ENCODE results near the gene WDR5.

The WDR5 gene

DNA sequence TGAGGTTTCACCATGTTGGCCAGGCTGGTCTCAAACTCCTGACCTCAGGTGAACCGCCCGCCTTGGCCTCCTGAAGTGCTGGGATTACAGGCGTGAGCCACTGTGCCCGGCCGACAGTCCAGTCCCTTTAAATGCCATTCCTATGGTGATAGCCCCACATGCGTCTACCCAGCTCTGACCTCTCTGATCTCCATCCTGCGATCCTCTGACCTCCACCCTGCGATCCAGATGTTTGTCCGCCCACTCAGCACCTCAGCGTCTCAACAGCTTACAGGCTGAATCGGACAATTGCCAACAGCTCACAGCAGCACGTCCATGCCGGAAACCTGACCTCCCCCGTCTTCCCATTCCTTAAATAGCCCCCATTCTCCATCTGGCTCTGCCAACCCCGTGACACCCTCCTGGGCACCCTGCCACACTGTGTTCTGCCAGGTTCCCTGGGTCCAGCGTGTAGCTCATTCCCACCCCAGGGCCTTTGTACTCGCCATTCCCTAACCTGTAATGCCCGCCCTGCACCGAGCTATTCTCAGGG lies 72.5 kb downstream of the WDR5 start:
- H3K4me2 ChIP-seq (ENCODE audit: low read depth, low read length) = no peak overlapping the region
- no peak for DNase-seq
- H3K9me2 ChIP-seq (replicated peaks; ENCODE audit: insufficient read depth, low read length) = no peaks in the 10 kb centered on the region
- no peak overlapping the region for H3K9ac ChIP-seq (ENCODE audit: low read length)
- no peak overlapping the region for H3K4me3 ChIP-seq (ENCODE audit: low read length)
- H3K27ac ChIP-seq (ENCODE audit: low read length) = no peak overlapping the region
- no peak overlapping the region for H2AFZ ChIP-seq (ENCODE audit: low read length)
- H3K36me3 ChIP-seq (replicated peaks; ENCODE audit: insufficient read depth, low read length) = no peaks in the 10 kb centered on the region
- H3K79me2 ChIP-seq (ENCODE audit: low read length) = no peaks in the 10 kb centered on the region
- TF ChIP-seq EZH2phosphoT487 (IDR thresholded peaks at IDR 0.05; ENCODE audit: low read length) = no peak
- no peak for TF ChIP-seq EZH2 (optimal IDR thresholded peaks at IDR 0.05; ENCODE audit: low read depth, low read length)
- TF ChIP-seq, protein P1, sequence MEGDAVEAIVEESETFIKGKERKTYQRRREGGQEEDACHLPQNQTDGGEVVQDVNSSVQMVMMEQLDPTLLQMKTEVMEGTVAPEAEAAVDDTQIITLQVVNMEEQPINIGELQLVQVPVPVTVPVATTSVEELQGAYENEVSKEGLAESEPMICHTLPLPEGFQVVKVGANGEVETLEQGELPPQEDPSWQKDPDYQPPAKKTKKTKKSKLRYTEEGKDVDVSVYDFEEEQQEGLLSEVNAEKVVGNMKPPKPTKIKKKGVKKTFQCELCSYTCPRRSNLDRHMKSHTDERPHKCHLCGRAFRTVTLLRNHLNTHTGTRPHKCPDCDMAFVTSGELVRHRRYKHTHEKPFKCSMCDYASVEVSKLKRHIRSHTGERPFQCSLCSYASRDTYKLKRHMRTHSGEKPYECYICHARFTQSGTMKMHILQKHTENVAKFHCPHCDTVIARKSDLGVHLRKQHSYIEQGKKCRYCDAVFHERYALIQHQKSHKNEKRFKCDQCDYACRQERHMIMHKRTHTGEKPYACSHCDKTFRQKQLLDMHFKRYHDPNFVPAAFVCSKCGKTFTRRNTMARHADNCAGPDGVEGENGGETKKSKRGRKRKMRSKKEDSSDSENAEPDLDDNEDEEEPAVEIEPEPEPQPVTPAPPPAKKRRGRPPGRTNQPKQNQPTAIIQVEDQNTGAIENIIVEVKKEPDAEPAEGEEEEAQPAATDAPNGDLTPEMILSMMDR (IDR thresholded peaks at IDR 0.05; ENCODE audit: low read length) = no peak
- H3K4me1 ChIP-seq (ENCODE audit: low read length) = no peaks in the 10 kb centered on the region
- H3K9me3 ChIP-seq (replicated peaks; ENCODE audit: insufficient read depth, low read length) = no peaks in the 10 kb centered on the region
- peaks cover 83% of the 10 kb centered on the region for H3K27me3 ChIP-seq (replicated peaks; ENCODE audit: insufficient read depth, low read length)
- no peaks in the 10 kb centered on the region for H3F3A ChIP-seq (ENCODE audit: insufficient read depth, low read length)
- no peaks in the 10 kb centered on the region for H4K20me1 ChIP-seq (ENCODE audit: insufficient read depth, low read length)

DNA sequence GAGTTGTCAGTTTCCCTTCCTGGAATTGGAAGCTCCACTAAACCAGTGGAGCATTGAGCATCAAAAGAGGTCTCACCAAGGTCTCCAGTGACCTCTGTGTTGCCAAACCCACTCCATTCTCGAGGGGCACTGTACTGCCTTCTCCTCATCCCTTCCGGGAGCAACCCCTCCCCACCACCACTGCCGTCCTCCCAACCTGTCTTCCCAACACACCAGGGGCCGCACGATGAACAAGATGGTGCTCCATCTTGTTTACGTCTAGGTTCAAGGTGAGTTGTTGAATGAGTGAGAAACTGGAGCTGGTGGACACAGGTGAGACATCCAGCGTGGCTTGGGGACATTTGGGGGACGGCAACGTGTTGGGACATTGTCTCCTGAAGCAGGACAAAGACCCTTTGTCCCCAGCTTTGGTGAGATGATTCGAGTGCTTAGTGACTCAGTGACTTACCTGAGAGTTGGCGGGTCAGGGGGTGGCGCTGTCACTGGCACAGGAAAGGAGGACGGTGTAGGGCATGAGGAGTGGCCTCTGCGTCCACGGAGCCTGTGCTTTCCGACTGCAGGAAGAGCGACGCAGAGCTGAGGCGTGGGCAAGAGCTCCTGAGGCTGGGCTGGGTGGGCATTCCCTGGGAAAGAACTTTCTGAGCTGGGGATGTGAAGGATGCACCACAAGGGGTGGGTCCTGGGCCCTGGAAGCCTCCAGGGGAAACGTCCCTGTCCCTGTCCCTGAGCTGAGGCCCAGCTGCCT lies 73.3 kb downstream of the WDR5 start:
- H3K36me3 ChIP-seq (replicated peaks; ENCODE audit: insufficient read depth, low read length) = no peaks in the 10 kb centered on the region
- H3K4me3 ChIP-seq (ENCODE audit: low read length) = no peak overlapping the region
- no peak overlapping the region for H2AFZ ChIP-seq (ENCODE audit: low read length)
- no peaks in the 10 kb centered on the region for H4K20me1 ChIP-seq (ENCODE audit: insufficient read depth, low read length)
- H3F3A ChIP-seq (ENCODE audit: insufficient read depth, low read length) = no peaks in the 10 kb centered on the region
- no peaks in the 10 kb centered on the region for H3K4me1 ChIP-seq (ENCODE audit: low read length)
- no peaks in the 10 kb centered on the region for H3K9me2 ChIP-seq (replicated peaks; ENCODE audit: insufficient read depth, low read length)
- H3K27ac ChIP-seq (ENCODE audit: low read length) = no peak overlapping the region
- peaks cover 79% of the 10 kb centered on the region for H3K27me3 ChIP-seq (replicated peaks; ENCODE audit: insufficient read depth, low read length)
- H3K4me2 ChIP-seq (ENCODE audit: low read depth, low read length) = no peak overlapping the region
- H3K9me3 ChIP-seq (replicated peaks; ENCODE audit: insufficient read depth, low read length) = no peaks in the 10 kb centered on the region
- TF ChIP-seq, protein P1 (IDR thresholded peaks at IDR 0.05; ENCODE audit: low read length) = no peak
- TF ChIP-seq EZH2 (optimal IDR thresholded peaks at IDR 0.05; ENCODE audit: low read depth, low read length) (no peak), EZH2phosphoT487 (IDR thresholded peaks at IDR 0.05; ENCODE audit: low read length) (no peak)
- H3K79me2 ChIP-seq (ENCODE audit: low read length) = no peaks in the 10 kb centered on the region
- DNase-seq = no peak
- no peak overlapping the region for H3K9ac ChIP-seq (ENCODE audit: low read length)
